ENCODE results near the gene FARS2.

FARS2 gene

DNA sequence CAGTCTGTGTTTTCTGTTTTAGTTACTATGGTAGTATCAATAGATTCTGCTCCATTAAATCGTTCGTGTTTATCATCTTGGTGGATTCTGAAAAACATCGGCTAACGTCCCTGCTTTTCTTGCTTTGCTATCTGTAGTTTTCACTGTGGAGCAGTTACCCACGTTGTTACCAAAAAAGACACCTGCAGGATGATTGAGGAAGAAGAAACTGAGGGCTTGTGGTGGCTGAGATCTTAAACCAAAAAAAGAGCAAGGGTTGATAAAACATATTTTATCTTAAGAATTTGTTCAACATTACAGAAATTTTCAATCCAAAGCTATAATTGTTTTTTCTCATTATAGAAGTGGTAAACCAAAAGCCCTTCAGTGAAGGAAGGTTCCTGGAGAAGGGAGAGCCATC lies 166.3 kb downstream of the FARS2 start:
- no peak for DNase-seq (ENCODE audit: low spot score)

GRCh38 chr6:5433324-5433723 lies 172.0 kb downstream of the FARS2 start:
- no peak for DNase-seq (ENCODE audit: low spot score)

- no peak for DNase-seq (ENCODE audit: low spot score)
These were observed 174.1 kb downstream of the FARS2 start for GRCh38 chr6:5435449-5435848.

DNA sequence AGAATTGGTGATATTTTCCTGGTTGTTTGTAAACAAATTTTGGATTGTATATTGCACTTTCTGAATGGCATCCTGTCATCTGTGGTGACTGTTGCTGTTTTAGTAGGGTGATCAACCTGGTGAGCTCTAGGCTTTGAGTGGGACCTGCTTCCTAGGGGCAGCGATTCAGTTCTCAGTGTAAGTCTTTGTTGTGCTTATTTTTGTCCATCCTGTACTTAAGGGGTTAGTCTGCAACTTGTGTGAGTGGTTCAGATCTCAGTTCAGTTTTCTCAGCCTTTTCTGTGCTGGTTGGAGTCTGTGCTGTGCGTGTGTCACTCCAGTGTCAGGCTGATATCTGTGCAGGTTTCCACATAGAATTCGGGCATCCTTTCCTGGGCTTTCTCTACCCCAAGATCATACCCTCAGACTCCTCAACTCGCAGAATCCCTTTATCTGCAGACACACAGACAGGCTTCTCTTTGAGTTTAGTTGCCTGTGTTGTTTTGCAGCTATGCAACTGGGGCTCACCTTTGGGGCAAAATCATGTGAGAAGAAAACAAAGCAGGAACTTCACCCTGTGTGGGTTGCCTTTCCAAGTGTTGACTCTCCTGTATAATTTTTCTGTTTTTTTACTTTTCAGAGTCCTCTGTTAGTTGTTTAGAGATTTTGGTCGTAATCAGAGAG lies 177.7 kb downstream of the FARS2 start:
- DNase-seq (ENCODE audit: low spot score): no peak

DNA sequence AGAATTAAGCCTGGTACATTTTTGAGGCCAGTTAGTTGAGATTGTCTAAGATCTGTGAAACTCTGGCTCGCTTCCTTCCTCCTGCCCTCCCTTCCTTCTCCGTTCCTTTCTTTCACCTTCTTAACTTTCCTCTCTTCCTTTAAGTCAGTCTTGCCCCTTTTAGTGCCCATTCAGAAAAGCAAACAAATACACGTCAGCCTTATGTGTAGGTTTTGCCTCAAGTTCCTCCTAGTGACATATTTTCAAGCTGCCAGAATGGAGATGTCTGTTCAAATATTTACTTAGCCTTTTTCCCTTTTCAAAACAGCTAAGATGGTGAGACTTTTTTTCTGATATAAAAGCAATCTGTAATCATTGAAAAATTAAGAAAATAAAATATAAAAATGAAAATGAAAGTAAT lies 178.4 kb downstream of the FARS2 start:
- no peak for DNase-seq (ENCODE audit: low spot score)

DNA sequence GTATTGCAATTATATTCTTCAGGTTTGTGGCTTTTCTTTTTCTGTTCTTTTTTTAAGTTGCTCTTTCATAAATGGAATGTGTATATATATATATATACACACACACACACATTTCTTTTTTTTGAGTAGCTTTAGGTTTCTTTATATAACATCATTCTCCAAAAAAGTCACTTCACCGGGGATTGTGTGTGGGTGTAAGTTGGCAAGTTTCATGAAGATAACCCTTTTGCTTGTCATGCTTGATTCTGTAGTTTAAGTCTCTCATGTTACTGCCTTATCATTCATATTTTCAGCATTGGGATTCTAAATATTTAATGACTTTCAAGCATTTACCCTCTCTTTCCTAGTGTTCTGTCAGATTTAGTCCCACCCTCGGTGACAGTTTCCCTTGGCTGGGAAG lies 181.0 kb downstream of the FARS2 start:
- DNase-seq (ENCODE audit: low spot score): no peak

DNA sequence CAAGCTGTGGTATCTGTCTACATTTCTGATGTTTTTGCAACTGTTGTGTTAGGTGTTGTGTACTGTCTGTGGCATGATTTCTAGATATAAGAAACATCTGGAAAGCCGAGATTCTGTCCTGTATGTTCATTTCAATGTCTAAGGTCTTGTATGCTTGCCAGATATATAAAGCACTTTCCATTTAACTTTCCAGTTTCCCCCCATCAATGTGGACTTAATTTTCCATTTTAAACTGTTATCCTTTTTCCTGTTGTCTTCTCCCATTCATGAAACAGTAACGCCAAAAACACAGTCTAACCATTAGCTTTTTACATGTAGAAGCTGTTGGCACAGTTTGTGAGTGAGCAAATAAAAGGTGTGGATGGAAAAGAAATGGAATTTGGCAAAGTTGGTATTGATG lies 181.6 kb downstream of the FARS2 start:
- no peak for DNase-seq (ENCODE audit: low spot score)

- no peak for DNase-seq (ENCODE audit: low spot score)
These were observed 182.2 kb downstream of the FARS2 start for GRCh38 chr6:5443491-5443890.

DNA sequence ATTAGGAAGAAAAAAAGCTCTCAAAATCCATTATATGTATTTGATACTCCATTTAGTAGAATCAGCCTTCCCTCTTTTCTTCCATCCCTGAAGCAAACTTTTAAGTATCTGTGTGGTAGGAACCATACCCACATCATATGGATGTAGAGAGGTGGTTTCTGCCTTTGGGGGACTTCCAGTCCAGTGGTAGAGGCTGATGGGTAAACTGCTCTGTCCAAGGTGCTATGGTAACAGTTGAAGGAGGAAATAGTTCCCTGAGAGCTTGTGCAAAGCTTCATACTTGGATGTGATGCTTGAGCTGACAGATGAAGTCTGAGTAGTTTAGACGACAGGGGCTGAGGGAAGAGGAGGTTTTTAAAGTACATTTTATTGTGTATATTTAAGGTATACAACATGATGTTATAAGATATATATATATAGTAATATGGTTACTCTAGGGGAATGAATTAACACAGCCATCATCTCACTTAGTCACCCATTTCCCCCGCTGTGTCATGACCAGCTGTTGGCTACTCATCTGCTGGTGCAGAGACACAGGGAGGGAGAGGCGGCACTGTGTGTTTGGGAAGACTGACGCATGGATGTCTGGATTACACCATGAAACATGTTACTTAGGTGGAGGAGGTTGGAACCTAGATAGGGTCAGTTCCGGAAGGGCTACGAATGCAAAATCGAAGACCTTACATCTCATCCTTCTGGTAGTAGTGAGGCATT lies 185.2 kb downstream of the FARS2 start:
- no peak for DNase-seq (ENCODE audit: low spot score)

DNA sequence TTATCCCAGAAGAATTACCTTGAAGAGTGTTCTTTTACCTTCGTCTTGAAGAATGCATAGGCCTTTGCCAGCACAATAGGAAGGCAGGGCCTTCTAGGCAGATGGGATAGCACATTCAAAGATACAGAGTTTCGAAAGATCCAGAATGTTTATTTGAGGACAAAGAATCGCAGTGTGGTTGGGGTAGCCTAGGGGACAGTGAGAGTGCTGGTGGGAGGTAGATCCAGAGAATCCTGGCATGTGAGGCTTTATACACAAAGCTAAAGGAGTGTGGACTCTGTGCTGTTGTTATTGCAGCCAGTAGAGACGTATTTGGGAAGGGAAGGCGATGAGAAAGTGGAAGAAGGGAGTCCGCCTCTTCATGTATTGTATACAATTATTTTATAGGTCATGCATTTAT lies 186.6 kb downstream of the FARS2 start:
- DNase-seq (ENCODE audit: low spot score): no peak

DNA sequence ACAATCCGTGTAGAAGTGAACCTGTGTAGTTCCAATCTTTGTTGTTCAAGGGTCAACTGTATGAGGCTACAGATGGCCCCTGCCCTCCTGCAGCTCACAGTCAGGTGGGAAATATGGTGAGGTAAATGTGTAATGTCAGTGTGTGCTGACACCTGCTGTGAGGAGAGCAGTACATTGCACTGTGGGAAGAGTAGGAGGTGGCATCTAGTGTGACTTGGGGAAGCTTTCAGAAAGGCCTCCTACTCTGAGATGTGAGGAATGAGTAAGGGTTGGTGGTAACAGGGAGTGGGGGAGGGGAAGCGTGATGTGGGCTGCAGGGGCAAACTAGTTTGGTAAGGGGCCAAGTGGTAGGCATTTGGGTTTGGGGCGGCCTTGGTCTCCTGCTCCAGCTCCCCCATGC lies 188.8 kb downstream of the FARS2 start:
- DNase-seq (ENCODE audit: low spot score): no peak

GRCh38 chr6:5453546-5453945 lies 192.2 kb downstream of the FARS2 start:
- no peak for DNase-seq (ENCODE audit: low spot score)

GRCh38 chr6:5455142-5455541 lies 193.8 kb downstream of the FARS2 start:
- DNase-seq (ENCODE audit: low spot score): no peak

- DNase-seq (ENCODE audit: low spot score): no peak
These were observed 195.7 kb downstream of the FARS2 start for GRCh38 chr6:5457041-5457440.

- no peak for DNase-seq (ENCODE audit: low spot score)
These were observed 196.8 kb downstream of the FARS2 start for GRCh38 chr6:5457983-5458683.

- DNase-seq (ENCODE audit: low spot score): no peak
These were observed 198.0 kb downstream of the FARS2 start for GRCh38 chr6:5459346-5459745.

DNA sequence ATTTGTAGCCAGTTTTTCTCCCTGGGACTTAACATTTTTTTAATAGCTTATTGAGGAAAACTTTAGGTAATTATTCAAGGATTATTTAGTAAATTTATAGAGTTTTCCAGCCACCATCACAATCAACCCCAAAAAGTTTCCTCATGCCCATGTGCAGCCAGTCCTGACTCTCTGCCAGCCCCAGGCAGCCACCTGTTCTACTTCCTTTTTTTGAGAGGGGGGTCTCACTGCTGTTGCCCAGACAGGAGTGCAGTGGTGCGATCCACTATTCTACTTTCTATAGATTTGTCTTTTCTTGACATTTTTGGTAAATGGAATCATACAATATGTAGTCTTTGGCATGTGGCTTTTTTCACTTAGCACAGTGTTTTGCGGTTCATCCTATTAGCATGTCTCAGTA lies 200.1 kb downstream of the FARS2 start:
- DNase-seq (ENCODE audit: low spot score): no peak

- no peak for DNase-seq (ENCODE audit: low spot score)
These were observed 201.5 kb downstream of the FARS2 start for GRCh38 chr6:5462856-5463255.

- DNase-seq (ENCODE audit: low spot score): no peak
These were observed 202.4 kb downstream of the FARS2 start for GRCh38 chr6:5463690-5464089.

GRCh38 chr6:5464099-5464885 lies 203.0 kb downstream of the FARS2 start:
- DNase-seq (ENCODE audit: low spot score): no peak

DNA sequence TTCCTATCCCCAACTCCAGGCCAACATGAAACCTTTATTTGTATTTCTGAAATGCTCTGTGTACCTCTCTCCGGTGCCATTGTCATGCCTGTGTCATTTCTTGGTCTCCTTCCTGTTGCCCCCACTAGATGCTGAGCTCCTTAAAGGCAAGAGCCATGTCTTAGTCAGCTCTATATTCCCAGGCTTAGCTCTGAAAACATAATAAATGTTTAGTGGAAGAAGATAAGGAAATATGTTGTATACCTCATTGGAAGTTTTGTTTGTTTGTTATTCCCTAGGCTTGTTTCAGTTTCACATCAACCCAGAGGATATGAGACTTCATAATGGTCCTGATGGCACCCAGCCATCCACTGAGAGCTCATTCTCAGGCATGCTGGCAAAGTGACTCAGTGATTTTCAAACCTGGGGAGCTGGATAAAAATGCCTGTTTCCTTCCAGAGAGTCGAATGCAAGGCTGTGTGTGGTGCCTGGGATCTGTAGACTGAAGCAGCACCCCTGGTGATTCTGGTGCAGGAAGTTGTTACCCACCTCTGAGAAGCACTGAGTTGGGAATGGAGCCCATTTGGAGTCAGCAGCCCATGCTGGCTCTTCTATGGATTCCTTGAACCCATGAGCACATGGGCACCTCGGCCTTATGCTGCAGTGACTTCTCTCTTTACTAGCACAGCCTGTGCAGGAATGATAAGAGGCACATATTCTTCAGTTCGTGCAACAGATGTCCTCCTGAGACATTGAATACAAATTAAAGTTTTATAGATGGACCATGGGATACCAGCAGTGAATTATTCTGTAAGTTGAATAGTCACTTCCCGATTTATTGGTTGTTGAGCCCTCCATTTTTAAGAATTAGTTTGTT lies 205.2 kb downstream of the FARS2 start:
- no peak for DNase-seq (ENCODE audit: low spot score)

DNA sequence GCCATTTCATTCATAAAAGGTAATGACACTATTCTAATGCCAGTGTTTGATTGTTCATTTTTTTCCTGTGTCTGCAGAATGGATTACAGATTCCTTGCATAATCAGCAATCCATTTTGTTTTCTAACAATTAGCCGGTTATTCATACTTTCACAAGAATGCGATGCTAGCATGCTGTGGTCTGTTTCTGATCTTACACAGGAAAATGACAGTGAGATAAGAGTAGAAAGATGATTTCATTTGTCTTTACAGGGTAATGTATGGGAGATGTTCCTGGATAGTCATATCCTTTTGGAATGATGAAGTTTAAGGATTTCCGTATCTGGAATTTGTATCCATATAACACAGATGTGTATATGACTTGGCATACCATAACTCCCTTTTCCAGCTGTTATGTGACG lies 207.3 kb downstream of the FARS2 start:
- DNase-seq (ENCODE audit: low spot score): no peak
